Measurements from ENCODE around the gene MYADM. TPM values are rescaled to one million over a fixed set of nuclear protein-coding genes. Genes with fewer than 3 reads are reported as not detected.
A peak's percentile ranks its signal among the peaks of the same experiment; 100 is the strongest.

Gene MYADM
- total and polyA plus RNA-seq, 2 of the 13 experiments (the other 11 are each of a cell fraction or from before 2014, with no cell fraction given) = 19.9 to 38.1 TPM

DNA sequence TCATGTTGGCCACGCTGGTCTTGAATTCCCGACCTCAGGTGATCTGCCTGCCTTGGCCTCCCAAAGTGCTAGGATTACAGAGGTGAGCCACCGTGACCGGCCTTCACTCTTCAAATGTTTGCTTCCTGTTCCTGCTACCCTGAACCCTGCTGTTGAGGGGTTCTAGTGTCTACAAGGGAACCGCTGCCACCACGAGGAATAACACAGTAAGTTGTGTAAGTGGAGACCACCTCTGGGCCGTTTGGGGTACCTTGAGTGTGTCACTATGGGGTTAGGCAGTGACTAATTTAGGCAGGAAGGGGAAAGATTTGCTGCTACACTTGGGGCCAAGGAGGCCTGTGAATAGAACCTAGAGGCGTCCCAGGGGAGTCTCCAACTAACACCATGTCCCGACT, 2.2 kb upstream of the MYADM start (continued):
- peak; percentile 27; the same call in 1 of the 2 replicates for TF ChIP-seq ZSCAN9 (CRISPR knock-in tag; IDR thresholded peaks at IDR 0.05; ENCODE audit: borderline replicate concordance)
- no peak for TF ChIP-seq CC2D1A (CRISPR knock-in tag; IDR thresholded peaks at IDR 0.05)
- peak; percentile 96 for TF ChIP-seq ZSCAN29 (CRISPR knock-in tag; conservative IDR thresholded peaks at IDR 0.05)
- peak; percentile 38; the same call in 1 of the 2 replicates for TF ChIP-seq CREM (IDR thresholded peaks at IDR 0.05)
- no peak for TF ChIP-seq CREM (CRISPR knock-in tag; IDR thresholded peaks at IDR 0.05)
- no peak for TF ChIP-seq JUNB (CRISPR knock-in tag; IDR thresholded peaks at IDR 0.05; ENCODE audit: borderline replicate concordance)
- no peak for TF ChIP-seq SOX6 (IDR thresholded peaks at IDR 0.05)
- TF ChIP-seq SOX6 (CRISPR knock-in tag; IDR thresholded peaks at IDR 0.05) = no peak
- peak; percentile 76 for TF ChIP-seq NCOA2 (CRISPR knock-in tag; IDR thresholded peaks at IDR 0.05)
- no peak for TF ChIP-seq ZBTB49 (CRISPR knock-in tag; IDR thresholded peaks at IDR 0.05; ENCODE audit: borderline replicate concordance)
- no peak for TF ChIP-seq SRSF1 (optimal IDR thresholded peaks at IDR 0.05; ENCODE audit: low read depth, low read length)
- peak; percentile 27; the same call in 1 of the 2 replicates for TF ChIP-seq SMAD3 (CRISPR knock-in tag; IDR thresholded peaks at IDR 0.05)
- no peak for TF ChIP-seq KDM3A (CRISPR knock-in tag; IDR thresholded peaks at IDR 0.05; ENCODE audit: low read depth)
- TF ChIP-seq KAT8 (CRISPR knock-in tag; IDR thresholded peaks at IDR 0.05) = no peak
- TF ChIP-seq BATF2 (CRISPR knock-in tag; IDR thresholded peaks at IDR 0.05) = no peak
- TF ChIP-seq REPIN1 (CRISPR knock-in tag; IDR thresholded peaks at IDR 0.05; ENCODE audit: borderline replicate concordance, low read depth) = no peak
- peak; percentile 86; the same call in 1 of the 2 replicates for TF ChIP-seq THRA (CRISPR knock-in tag; IDR thresholded peaks at IDR 0.05; ENCODE audit: borderline replicate concordance)
- TF ChIP-seq SALL1 (CRISPR knock-in tag; IDR thresholded peaks at IDR 0.05) = peak; percentile 59
- 0 out of 2 replicates have a peak, but pooled peaks have one; percentile 21 for TF ChIP-seq ZSCAN22 (CRISPR knock-in tag; IDR thresholded peaks at IDR 0.05)
- no peak for TF ChIP-seq PCBP1 (IDR thresholded peaks at IDR 0.05; ENCODE audit: borderline replicate concordance, low read depth, low read length)
- TF ChIP-seq DRAP1 (CRISPR knock-in tag; IDR thresholded peaks at IDR 0.05) = 0 out of 2 replicates have a peak, but pooled peaks have one; percentile 47
- no peak for TF ChIP-seq FOXM1 (CRISPR knock-in tag; IDR thresholded peaks at IDR 0.05)
- TF ChIP-seq MXD4 (CRISPR knock-in tag; IDR thresholded peaks at IDR 0.05) = peak; percentile 50
- TF ChIP-seq CHD4 (IDR thresholded peaks at IDR 0.05; ENCODE audit: borderline replicate concordance, low read length) = no peak
- TF ChIP-seq MEF2D (CRISPR knock-in tag; IDR thresholded peaks at IDR 0.05) = no peak
- no peak for TF ChIP-seq ZNF317 (CRISPR knock-in tag; IDR thresholded peaks at IDR 0.05)
- no peak for TF ChIP-seq SRSF4 (IDR thresholded peaks at IDR 0.05; ENCODE audit: low read depth, low read length, poor library complexity, severe bottlenecking)
- TF ChIP-seq SNAPC2 (CRISPR knock-in tag; IDR thresholded peaks at IDR 0.05) = no peak

Data from HepG2 (cell line).